ENCODE measurements around the gene CYREN.

GRCh38 chr7:135186261-135186540, 15.7 kb upstream of the CYREN start:
- TF ChIP-seq CTCF (IDR thresholded peaks at IDR 0.05; ENCODE audit: insufficient read depth, low read length, poor library complexity, severe bottlenecking), result no peak
- TF ChIP-seq EZH2phosphoT487 (conservative IDR thresholded peaks at IDR 0.05; ENCODE audit: low read length), result no peak
